ENCODE data around the gene CPO. TPM values are rescaled to one million over a fixed set of nuclear protein-coding genes. Genes with fewer than 3 reads are reported as not detected.
A peak's percentile ranks its signal among the peaks of the same experiment; 100 is the strongest.

The CPO gene
- polyA plus RNA-seq, 1 donor (not counting 4 experiments of a cell fraction or from before 2014, with no cell fraction given), result 0.25 TPM

DNA sequence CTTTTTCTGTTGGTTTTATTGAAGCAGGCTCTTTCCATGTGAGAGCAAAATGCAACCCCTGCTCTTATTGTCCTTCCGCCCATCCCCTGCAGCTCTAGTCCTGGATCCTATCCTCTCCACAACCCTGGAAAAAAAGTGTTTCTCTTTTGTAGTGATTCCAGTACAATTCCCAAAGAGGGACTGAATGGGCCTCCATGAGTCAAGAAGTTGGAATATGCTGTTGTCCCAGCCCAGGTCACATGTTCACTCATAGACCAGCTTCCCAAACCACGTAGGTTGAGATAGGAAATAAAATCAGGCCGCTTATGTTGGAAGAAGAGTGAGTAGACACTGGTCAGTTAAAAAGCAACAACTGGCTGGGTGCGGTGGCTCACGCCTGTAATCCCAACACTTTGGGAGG, 39.4 kb downstream of the CPO start:
- DNase-seq (ENCODE audit: low read depth, low spot score) (no peak), FAIRE-seq (no peak)
- H3K27ac ChIP-seq (ENCODE audit: control insufficient read depth, insufficient read depth, low read length), result no peak overlapping the region
- no peak overlapping the region for H3K9ac ChIP-seq (ENCODE audit: control insufficient read depth, extremely low read depth, insufficient read depth, low read length)
- no peaks in the 10 kb centered on the region for H4K20me1 ChIP-seq (ENCODE audit: control insufficient read depth, extremely low read depth, insufficient read depth, low read length)
- dilution Hi-C loops (cut with MboI; ENCODE audit: extremely low pct_ligation_motif_present, low sequenced_read_pairs), result no loop called here
- H2AFZ ChIP-seq (ENCODE audit: control insufficient read depth, low read length), result no peak overlapping the region
- H3K36me3 ChIP-seq (ENCODE audit: control insufficient read depth in 2 of 2, extremely low read depth in 1 of 2, insufficient read depth in 2 of 2, low read length in 2 of 2), result no peaks in the 10 kb centered on the region
- no peak overlapping the region for H3K4me3 ChIP-seq (ENCODE audit: control insufficient read depth in 2 of 3, extremely low read depth in 1 of 3, insufficient read depth in 2 of 3, low read depth in 1 of 3, low read length in 3 of 3)
- no peaks in the 10 kb centered on the region for H3K27me3 ChIP-seq (ENCODE audit: control insufficient read depth, extremely low read depth, insufficient read depth, low read length)
- H3K4me2 ChIP-seq (ENCODE audit: control insufficient read depth, extremely low read depth, insufficient read depth, low read depth, low read length), result no peak overlapping the region
- no peaks in the 10 kb centered on the region for H3K9me1 ChIP-seq (ENCODE audit: control insufficient read depth, extremely low read depth, insufficient read depth, low read length)
- no peaks in the 10 kb centered on the region for H3K9me3 ChIP-seq (ENCODE audit: control insufficient read depth, low read depth, low read length)
- TF ChIP-seq CTCF (optimal IDR thresholded peaks at IDR 0.05 in 1 of 3, IDR thresholded peaks at IDR 0.05 in 1 of 3, conservative IDR thresholded peaks at IDR 0.05 in 1 of 3; ENCODE audit: extremely low read depth in 1 of 3, insufficient read depth in 2 of 3, low read length in 3 of 3) (no peak), EZH2 (IDR thresholded peaks at IDR 0.05; ENCODE audit: low read length) (no peak)
- peaks cover 11% of the 10 kb centered on the region for H3K4me1 ChIP-seq (ENCODE audit: control insufficient read depth, extremely low read depth, insufficient read depth, low read length)
- H3K79me2 ChIP-seq (ENCODE audit: control insufficient read depth, insufficient read depth, low read length), result no peaks in the 10 kb centered on the region

DNA sequence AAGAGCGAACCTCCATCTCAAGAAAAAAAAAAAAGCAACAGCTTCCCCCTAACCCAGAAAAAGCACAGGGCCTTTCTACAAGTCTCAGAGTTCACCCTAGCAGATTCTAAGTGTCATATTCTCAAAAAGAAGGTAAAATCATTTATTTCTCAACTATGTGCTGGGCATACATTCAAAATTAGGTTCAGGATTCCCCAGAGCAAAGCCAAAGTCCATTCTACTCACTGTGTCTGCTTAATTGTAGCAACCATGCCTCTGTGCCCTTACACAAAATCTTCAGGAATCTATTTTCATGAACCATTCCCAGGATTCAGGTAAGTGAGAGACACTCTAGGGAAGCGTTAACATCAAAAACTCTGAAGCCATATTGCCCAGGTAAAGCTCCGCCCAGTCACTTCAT, 40.0 kb downstream of the CPO start:
- H2AFZ ChIP-seq (ENCODE audit: control insufficient read depth, low read length), result peak overlapping the region; percentile 4
- dilution Hi-C loops (cut with MboI; ENCODE audit: extremely low pct_ligation_motif_present, low sequenced_read_pairs), result no loop called here
- no peaks in the 10 kb centered on the region for H3K27me3 ChIP-seq (ENCODE audit: control insufficient read depth, extremely low read depth, insufficient read depth, low read length)
- H3K4me2 ChIP-seq (ENCODE audit: control insufficient read depth, extremely low read depth, insufficient read depth, low read depth, low read length), result peak overlapping the region; percentile 12
- no peaks in the 10 kb centered on the region for H3K36me3 ChIP-seq (ENCODE audit: control insufficient read depth in 2 of 2, extremely low read depth in 1 of 2, insufficient read depth in 2 of 2, low read length in 2 of 2)
- no peak overlapping the region for H3K4me3 ChIP-seq (ENCODE audit: control insufficient read depth in 2 of 3, extremely low read depth in 1 of 3, insufficient read depth in 2 of 3, low read depth in 1 of 3, low read length in 3 of 3)
- H3K4me1 ChIP-seq (ENCODE audit: control insufficient read depth, extremely low read depth, insufficient read depth, low read length), result peaks cover 11% of the 10 kb centered on the region
- no peak overlapping the region for H3K27ac ChIP-seq (ENCODE audit: control insufficient read depth, insufficient read depth, low read length)
- no peak for DNase-seq (ENCODE audit: low read depth, low spot score)
- TF ChIP-seq EZH2 (IDR thresholded peaks at IDR 0.05; ENCODE audit: low read length) (no peak), CTCF (optimal IDR thresholded peaks at IDR 0.05 in 1 of 3, IDR thresholded peaks at IDR 0.05 in 1 of 3, conservative IDR thresholded peaks at IDR 0.05 in 1 of 3; ENCODE audit: extremely low read depth in 1 of 3, insufficient read depth in 2 of 3, low read length in 3 of 3) (no peak)
- peak; percentile 32 for FAIRE-seq
- no peaks in the 10 kb centered on the region for H4K20me1 ChIP-seq (ENCODE audit: control insufficient read depth, extremely low read depth, insufficient read depth, low read length)
- no peaks in the 10 kb centered on the region for H3K79me2 ChIP-seq (ENCODE audit: control insufficient read depth, insufficient read depth, low read length)
- H3K9ac ChIP-seq (ENCODE audit: control insufficient read depth, extremely low read depth, insufficient read depth, low read length), result no peak overlapping the region
- no peaks in the 10 kb centered on the region for H3K9me3 ChIP-seq (ENCODE audit: control insufficient read depth, low read depth, low read length)
- H3K9me1 ChIP-seq (ENCODE audit: control insufficient read depth, extremely low read depth, insufficient read depth, low read length), result no peaks in the 10 kb centered on the region
